Right renal pelvis (tissue), 4 donors: ENCODE data around the gene PYM1. TPM values are rescaled to one million over a fixed set of nuclear protein-coding genes. Genes with fewer than 3 reads are reported as not detected.
A peak's percentile ranks its signal among the peaks of the same experiment; 100 is the strongest.

Experiments used
- DNase-seq, 4 donors: peaks; one replicate each; pipeline ENCODE4 v3.0.0-alpha.2; 2013; ENCODE audit warnings: low read depth in 4 of 4, low spot score in 3 of 4, missing footprints in 1 of 4
- polyA plus RNA-seq, 4 donors: library from polyadenylated mRNA; unstranded; fragments of 120-200 nt; gene quantifications; one replicate each; pipeline ENCODE4 v1.2.1, GENCODE V29; 2013; ENCODE audit not compliant: insufficient read length in 4 of 4

PYM1 gene
- 10 to 100 TPM; 33.6 to 41.2 (median 39.1) TPM for polyA plus RNA-seq

DNA sequence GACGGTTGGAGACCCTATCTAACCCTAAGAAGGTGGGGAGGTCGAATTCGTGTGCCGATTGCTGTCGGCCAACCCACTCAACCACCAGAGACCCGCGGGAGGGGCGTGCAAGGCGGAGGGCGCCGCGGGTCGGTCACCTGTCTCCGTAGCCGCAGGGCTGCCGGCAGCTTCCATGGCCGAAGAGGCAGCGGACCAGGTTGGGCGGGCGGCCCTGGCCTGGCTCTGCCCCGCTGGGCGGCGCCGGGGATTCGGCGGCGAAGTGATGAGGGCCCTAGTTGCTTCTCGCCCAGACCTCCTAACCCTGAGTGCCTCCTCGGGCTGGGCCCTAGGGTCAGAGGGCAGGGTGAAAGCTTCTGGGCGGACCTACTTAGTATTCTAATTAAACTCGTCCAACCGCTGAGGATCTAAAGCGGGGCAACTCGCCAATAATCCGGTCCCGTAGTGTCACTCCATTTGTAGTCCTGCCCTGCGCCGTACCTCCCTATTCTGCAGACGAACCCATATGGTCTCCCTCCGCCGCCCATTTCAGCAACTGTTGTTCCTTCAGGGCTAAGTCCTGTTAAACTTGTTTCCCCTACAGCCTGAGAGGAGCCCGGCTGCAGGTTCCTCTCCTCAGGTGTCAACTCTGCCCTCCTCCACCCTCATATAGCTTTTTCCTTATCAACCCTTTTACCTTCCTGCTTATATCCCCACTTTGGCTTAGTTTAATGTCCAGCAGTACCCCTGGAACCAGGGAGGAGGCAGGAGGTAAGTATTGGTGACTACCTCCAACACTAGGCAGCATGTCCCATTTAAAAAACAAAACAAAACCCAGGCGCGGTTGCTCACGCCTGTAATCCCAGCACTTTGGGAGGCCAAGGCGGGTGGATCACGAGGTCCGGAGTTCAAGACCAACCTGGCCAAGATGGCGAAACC is at the start of gene PYM1:
Gene PYM1 (minus strand): TSS at position 307 of the 915 bp plus-strand sequence. CDS start 133 bp downstream, at position 174.
- peak in 3 of 4 donors; percentile 41 to 51 (median 49) for DNase-seq

DNA sequence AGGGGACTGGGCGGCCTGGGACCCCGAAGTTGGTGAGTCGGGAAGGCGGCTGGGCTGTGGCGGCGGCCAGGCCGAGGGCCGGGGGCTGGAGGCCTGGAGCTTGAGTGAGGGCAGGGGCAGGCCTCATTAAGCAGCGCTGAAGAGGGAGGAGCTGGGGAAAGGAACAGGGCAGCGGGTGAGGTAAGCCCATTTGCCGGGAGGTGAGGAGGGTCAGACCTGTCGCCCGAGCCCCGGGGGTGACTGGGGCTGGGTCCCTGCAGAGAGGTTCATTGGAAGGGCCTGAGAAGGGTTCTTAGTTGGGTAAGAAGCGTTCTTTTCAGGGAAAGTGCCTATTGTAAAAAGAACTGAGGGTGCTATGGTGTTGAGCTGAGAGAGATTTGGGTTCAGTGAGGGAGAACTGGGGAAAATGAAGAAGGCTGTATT is 46.6 kb upstream of the PYM1 start:
- peak in 1 of 4 donors; percentile 41 for DNase-seq

DNA sequence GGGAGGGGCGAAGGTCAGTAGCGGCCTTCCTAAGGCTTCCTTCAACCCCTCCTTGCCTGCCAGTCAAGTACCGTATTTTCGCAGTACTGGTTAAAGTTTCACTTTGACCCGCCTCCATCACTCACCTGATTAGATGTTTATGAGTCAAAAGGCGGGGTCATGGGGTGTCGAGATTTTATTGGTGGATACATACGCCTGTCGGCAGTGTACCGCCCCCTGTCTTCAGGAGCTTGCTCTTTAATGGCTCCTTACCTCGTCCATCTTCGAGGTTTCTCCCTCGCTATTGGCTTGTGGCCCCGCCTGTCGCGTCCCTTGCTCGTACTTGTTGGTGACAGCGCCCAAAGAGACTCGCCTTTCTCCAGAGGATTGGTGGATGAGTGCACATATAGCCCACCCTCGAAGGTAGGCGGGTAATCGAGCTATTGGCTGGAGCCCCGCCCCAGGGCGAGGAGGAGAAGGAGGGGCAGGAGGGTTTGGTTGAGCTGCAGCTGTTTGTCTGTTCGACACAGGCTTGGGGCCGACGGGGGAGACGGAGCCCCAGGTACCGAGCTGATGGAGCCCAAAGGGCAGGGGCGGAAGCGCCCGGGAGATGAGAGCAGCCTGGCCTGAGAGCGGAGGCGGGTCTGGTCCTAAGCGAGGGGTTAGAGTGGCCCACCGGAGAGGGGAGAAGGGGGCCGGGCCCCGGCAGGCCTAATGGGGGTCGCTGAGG is 46.1 kb upstream of the PYM1 start, which contains the start of gene RAB5B:
Gene RAB5B (plus strand): TSS at position 480 of the 709 bp plus-strand sequence. CDS start 12,883 bp downstream, outside the sequence.
- peak; percentile 98 to 100 (median 99) for DNase-seq

DNA sequence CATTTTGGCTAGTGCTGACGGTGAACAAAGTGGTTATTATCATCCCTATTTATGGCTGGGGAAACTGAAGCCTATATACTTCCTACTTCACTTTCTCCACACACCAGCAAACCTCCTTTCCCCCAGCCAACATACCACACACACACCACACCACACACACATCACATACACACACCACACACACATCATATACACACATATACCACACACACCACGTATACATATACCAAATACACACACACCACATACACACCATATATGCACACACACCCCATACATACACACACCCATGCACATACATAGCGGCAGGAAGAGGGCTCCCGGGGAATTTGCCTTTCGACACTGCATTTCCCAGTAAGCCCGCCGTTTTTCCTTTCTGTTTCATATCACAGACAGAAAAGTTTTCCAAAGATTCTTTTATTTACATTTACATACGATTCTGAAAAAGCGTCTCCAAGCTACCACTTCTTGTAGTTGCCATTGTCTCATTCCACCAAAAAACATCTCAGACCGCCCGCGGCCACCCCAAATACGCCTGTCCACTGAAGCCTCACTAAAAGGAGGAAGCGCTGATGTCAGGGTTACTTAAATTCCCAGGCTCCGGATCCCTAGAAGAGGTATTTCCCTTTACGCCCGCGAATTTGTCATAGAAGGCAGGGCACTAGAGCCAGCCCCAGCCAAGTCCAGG is 45.4 kb upstream of the PYM1 start:
- DNase-seq = no peak

DNA sequence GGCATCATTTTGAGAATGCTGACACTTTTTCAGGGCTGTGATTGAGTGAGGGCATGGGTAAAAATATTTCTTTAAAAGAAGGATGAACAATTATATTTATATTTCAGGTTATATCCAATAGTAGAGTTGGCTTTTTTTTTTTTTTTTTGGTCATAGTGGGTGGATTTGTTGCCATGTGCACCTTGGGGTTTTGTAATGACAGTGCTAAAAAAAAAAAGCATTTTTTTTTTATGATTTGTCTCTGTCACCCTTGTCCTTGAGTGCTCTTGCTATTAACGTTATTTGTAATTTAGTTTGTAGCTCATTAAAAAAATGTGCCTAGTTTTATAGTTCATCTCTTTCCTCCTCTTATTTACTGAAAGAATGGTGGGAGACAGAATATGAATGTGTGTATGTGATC is 44.8 kb upstream of the PYM1 start:
- no peak for DNase-seq

DNA sequence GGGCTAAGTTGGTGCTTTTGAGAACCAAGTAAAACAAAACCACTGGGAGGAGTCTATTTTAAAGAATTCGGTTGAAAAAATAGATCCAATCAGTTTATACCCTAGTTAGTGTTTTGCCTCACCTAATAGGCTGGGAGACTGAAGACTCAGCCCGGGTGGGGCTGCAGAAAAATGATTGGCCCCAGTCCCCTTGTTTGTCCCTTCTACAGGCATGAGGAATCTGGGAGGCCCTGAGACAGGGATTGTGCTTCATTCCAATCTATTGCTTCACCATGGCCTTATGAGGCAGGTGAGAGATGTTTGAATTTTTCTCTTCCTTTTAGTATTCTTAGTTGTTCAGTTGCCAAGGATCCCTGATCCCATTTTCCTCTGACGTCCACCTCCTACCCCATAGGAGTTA is 44.3 kb upstream of the PYM1 start:
- no peak for DNase-seq

DNA sequence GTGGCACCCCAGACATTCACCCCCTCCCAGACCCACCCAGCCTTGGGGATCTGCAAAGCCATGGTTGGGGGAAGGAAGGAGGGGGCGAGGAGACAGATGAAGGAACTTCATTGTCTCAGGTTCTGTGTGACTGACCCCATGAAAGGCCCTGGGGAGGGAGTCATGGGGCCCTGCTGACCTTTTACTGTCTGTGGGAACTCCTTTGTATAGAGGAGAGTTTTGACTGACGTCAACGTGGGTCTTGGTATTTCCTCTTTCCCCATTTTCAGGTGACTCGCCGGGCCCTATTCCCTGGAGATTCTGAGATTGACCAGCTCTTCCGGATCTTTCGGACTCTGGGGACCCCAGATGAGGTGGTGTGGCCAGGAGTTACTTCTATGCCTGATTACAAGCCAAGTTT is 43.1 kb upstream of the PYM1 start:
- no peak for DNase-seq

DNA sequence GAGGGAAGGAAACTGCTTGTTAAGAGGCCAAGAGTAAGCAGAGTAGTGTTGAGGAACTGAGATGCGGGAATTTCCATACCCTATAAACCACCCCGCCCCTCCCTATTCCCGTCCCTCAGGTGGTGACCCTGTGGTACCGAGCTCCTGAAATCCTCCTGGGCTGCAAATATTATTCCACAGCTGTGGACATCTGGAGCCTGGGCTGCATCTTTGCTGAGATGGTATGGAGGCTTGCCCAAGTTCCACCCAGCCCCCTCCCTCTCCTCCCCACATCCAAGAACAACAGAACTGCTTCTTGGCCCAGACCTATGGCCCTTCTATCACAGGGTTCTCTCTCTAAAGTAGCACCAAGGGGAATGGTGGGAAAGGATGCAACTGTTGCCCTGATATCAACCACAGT is 41.7 kb upstream of the PYM1 start:
- DNase-seq = no peak

DNA sequence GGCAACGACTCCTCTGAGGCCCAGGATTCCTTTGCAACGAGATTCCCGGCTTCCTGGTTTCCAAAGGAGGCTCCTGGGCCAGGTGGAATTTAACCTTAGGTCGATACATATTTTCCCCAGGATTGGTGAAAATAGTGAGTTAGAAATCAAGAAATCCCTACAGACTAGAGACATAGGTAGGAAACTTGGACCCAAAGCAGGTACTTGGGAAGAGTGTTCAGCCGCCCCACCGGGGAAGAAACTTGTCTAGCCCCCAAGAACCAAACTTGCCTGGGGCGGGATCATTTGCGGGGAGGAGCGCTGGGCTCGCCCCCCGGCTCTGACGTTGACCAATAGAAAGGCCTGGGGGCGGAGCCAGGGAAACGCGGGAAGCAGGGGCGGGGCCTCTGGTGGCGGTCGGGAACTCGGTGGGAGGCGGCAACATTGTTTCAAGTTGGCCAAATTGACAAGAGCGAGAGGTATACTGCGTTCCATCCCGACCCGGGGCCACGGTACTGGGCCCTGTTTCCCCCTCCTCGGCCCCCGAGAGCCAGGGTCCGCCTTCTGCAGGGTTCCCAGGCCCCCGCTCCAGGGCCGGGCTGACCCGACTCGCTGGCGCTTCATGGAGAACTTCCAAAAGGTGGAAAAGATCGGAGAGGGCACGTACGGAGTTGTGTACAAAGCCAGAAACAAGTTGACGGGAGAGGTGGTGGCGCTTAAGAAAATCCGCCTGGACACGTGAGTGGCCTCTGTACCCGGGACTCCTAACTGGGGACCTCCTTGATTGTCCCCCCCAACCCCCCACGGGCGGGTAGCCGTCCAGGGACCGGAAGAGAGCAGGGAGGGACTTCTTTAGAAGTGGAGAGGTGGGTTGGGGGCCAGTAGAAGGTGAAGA is 39.0 kb upstream of the PYM1 start, which contains the start of gene CDK2:
Gene CDK2 (plus strand): TSS at position 423 of the 874 bp plus-strand sequence. CDS start 179 bp downstream, at position 602.
- peak; percentile 80 to 85 (median 83) for DNase-seq

DNA sequence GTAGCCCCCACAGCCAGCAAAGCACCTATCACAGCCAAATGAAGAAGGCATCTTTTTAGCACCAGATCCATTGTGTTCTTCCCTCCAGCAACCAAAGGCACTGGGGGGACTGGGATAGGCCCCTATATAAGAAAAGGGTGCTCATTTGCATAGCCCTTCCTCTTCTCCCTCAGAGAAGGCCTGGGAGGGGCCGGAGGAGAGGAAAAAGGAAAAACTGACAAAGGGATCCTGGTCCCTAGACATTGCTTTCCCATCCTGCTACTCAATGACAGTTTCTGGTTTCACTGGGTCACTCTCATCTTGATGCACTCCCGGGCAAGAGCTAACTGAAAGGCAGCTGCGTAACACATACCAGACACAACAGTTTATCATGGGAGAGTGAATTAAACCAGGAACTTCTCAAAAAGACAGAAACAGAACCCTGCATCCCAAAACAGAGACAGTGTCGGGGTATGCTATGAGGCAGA is 38.3 kb upstream of the PYM1 start, which contains the start of gene PMEL:
Gene PMEL (minus strand): TSS at position 102 of the 467 bp plus-strand sequence. CDS start 31 bp downstream, at position 71.
- no peak for DNase-seq

DNA sequence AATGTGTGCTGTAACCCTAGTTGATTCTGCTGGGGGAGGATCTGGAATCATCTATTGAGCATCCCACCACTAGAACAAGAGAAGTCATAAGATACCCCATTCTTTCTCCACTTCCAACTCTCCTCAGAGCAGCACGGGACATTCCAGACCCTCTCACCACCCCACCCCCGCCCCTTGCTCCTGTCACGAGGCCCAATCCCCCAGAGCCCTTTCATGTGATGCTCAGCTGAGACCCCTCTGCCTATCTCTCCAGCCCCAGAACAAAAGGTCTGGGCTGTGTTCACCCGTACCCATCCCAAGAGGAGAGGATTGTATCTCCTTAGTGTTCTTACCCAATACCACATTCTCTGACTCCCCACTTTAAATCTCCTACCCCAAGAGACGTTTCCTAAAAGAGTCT is 37.5 kb upstream of the PYM1 start:
- no peak for DNase-seq

DNA sequence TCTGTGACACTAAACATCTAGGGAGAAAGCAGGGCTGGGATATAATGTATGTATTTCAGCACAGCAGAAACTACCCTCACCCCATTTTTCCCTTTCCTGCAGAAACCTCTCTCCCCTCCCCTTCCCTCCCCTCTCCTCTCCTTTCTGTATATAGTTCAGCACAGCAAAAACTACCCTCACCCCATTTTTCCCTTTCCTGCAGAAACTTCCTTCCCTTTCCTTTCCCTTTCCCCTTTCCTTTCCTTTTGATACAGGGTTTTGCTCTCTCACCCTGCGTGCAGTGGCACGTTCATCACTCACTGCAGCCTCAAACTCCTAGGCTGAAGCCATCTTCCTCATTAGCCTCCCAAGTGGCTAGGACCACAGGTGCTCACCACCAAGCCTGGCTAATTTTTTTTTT is 36.1 kb upstream of the PYM1 start:
- no peak for DNase-seq

DNA sequence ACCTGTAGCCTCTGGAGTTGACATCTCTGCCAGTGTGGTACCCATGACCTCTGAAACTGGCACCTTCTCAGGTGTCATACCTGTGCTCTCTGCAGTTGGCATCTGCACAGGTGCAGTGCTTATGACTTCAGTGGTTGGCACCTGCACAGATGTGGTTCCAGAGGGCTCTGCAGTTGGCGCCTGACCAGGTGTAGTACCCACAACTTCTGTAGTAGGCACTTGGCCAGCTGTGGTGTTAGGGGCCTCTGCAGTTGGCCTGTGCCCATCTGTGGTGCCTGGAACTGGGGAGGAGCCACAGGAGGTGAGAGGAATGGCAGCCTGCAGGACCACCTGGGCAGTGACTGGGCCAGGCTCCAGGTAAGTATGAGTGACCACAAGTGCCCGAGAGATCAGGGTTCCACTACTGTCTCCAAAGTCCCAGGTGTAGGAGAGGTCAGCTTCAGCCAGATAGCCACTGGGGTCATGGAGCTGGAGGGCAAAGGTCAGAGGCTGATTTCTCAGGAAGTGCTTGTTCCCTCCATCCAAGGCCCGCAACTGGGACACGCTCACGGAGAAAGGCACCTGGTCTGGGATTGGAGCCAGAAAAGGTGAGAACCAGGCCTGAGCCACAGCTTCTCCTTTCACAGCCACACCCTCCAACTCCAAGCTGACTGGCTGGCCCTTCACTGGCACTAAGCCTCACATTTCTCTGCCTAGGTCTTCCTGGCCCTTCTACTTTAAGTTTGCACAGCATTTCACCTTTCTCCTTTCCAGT is 29.6 kb upstream of the PYM1 start:
- no peak for DNase-seq

DNA sequence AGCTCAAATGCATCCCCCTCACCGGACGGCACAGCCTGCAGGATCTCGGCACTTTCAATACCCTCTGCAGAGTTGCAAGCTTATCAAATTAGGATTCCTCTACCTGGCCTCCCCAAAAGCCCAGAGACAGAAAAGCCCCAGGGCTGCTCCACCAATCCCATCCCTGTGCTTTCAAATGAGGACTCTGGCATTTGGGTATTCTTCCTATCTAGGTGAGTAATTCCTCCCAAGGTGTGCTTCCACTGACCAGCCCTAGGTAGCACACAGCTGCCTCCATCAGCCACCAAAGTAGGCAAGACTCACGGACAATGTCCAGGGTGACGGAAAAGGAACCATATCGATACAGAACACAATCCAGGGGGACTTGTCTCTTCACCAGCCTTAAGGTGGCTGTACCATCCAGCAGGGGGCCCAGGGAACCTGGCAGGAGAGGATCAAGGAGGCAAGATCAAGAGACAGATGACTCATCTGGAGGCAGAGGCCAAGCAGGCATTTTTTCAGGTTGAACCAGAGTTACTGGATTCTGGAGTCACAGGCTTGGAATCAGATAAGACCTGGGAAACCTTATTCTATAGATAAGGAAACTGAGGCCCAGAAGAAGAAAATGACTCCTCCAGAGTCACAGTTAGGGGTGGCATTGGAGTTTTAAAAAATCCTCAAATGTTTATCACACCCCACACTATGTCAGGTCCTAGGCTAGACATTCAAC is 28.3 kb upstream of the PYM1 start:
- no peak for DNase-seq

DNA sequence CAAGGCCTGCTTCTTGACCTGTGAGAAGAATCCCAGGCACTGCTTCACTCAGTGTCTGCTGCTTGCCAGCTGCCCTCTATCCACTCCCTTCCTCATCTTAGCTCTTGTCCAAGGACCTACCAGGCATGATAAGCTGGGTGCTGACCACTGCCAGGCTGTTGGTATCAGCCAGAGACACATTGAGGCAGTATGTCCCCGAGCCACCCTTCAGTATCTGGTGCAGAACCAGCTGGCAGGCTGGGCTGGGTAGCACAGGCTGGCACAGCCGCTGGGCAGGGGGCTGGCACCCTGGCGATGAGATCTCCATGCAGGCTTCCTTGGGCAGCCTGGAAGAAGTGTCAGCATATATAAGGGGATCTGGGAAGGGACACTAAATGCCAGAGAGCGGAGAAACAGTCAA is 27.6 kb upstream of the PYM1 start:
- no peak for DNase-seq

DNA sequence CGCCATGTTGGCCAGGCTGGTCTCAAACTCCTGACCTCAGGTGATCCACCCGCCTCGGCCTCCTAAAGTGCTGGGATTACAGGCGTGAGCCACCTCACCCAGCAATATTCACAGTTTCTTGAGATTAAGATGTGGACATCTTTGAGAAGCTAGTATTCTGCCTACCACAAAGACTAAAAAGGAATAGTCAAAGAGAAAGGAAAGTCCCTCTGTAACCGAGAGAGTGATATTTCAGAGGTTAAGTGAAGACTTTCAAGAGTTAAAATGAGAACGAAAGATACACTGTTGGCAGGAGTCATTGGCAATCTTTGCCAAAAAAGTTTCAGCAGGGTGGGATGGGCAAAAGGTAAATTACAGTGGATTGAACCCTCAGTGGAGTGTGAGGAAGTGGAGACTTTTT is 18.9 kb upstream of the PYM1 start:
- no peak for DNase-seq

DNA sequence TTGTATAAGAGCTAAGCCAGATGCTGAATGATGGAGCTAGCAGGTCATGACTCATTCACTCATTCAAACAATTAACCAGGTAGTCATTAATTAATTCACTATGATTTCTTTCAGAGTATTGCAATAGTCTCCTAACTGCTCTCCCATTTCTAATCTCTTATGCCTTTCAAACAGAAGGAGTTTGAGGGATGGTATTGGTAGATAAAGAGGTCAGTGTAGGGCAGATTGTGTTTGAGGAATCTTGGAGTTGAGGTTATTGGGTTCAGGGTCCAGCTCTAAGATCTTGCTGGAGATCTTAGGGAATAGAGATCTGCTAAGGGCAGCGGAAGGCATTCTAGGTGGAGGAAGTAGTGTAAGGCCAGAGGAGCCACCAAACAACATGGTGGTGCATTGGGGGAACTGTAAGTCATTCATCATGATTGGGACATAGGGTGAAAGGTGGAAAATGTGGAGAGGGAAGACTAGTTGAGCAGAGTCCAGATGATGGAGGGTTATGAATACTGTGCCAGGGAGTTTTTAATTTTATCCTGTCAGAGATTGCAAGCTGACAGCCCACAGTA is 15.0 kb upstream of the PYM1 start:
- no peak for DNase-seq

DNA sequence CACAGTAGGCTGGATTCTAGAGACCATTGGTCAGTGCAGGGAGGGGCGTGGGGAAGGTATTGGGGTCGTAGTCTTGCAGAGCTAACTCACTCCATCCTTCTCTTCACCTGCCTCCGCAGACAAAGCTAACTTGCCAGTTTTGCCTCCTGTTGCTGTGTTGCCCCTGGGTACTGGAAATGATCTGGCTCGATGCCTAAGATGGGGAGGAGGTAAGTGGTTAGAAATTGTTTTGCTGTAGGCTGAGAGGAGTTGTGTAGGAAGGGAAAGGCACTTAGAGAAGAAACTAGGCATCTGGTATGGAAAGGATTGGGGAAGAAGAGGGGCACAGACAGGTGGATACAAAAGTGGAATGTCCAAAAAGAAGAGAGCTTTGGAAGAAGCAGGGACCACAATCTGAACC is 14.4 kb upstream of the PYM1 start:
- no peak for DNase-seq
